Neural cell (in vitro differentiated cells): ENCODE measurements around the gene CH25H. TPM values are rescaled to one million over a fixed set of nuclear protein-coding genes. Genes with fewer than 3 reads are reported as not detected.
"Not testable (repeated sequence)": the region's sequence is repeated elsewhere in the genome, so short reads cannot be mapped to it uniquely, and the experiment has no call there.

Source experiments
- H2AFZ ChIP-seq: fragments of 200-600, 300-800 bp; sonication (generic), shearing (Covaris generic); 2 replicates; pipeline ENCODE4 v1.6.0; 2014; ENCODE audit warnings: low read depth, mild to moderate bottlenecking, antibody characterized with exemption, low read length, moderate library complexity
- H3F3A ChIP-seq: fragments of 200-600 bp; shearing (Covaris generic); 2 replicates; pipeline ENCODE4 v1.6.1; 2016; ENCODE audit warnings: mild to moderate bottlenecking, moderate library complexity, mixed read lengths, antibody characterized with exemption, low read length; ENCODE audit not compliant: insufficient read depth, poor library complexity, severe bottlenecking
- H3K27ac ChIP-seq: fragments of 200-600, 300-800 bp; sonication (generic), shearing (Covaris generic); 2 replicates; pipeline ENCODE4 v1.5.1; 2014; ENCODE audit warnings: mild to moderate bottlenecking, low read length, moderate library complexity
- H3K27me3 ChIP-seq: fragments of 300-800, 200-600 bp; sonication (generic), shearing (Covaris generic); 2 replicates; pipeline ENCODE4 v1.6.0; 2014; ENCODE audit warnings: mild to moderate bottlenecking, low read depth, low read length, moderate library complexity; ENCODE audit not compliant: insufficient read depth
- H3K36me3 ChIP-seq: fragments of 300-800, 200-600 bp; sonication (generic), shearing (Covaris generic); 2 replicates; pipeline ENCODE4 v1.5.1; 2014; ENCODE audit warnings: mild to moderate bottlenecking, antibody characterized with exemption, low read length, moderate library complexity; ENCODE audit not compliant: insufficient read depth
- H3K4me2 ChIP-seq: fragments of 300-800, 200-600 bp; sonication (generic), shearing (Covaris generic); 2 replicates; pipeline ENCODE4 v1.6.0; 2014; ENCODE audit warnings: mild to moderate bottlenecking, low read length
- H3K4me3 ChIP-seq: fragments of 300-800, 200-600 bp; sonication (generic), shearing (Covaris generic); 2 replicates; pipeline ENCODE4 v1.5.1; 2014; ENCODE audit warnings: mild to moderate bottlenecking, low read length, moderate library complexity
- H3K79me2 ChIP-seq: fragments of 200-600 bp; shearing (Covaris generic); replicated peaks from 2 replicates; pipeline ENCODE4 v1.6.0; 2014; ENCODE audit warnings: mild to moderate bottlenecking, low read length, moderate library complexity; ENCODE audit not compliant: insufficient read depth
- H3K9ac ChIP-seq: fragments of 300-800, 200-600 bp; sonication (generic), shearing (Covaris generic); 2 replicates; pipeline ENCODE4 v1.6.1; 2016; ENCODE audit warnings: mild to moderate bottlenecking, low read length, mixed read lengths
- H3K9me2 ChIP-seq: fragments of 200-600 bp; shearing (Covaris generic); 2 replicates; pipeline ENCODE4 v1.6.1; 2016; ENCODE audit warnings: mild to moderate bottlenecking, low read length, mixed read lengths; ENCODE audit not compliant: insufficient read depth
- H3K9me3 ChIP-seq: fragments of 200-600, 300-800 bp; sonication (generic), shearing (Covaris generic); 2 replicates; pipeline ENCODE4 v1.6.1; 2016; ENCODE audit warnings: mild to moderate bottlenecking, mixed run types, low read length, moderate library complexity, mixed read lengths
- H4K20me1 ChIP-seq: fragments of 200-600 bp; shearing (Covaris generic); 2 replicates; pipeline ENCODE4 v1.6.1; 2016; ENCODE audit warnings: mild to moderate bottlenecking, mixed run types; ENCODE audit not compliant: insufficient read depth
- EP300 ChIP-seq: fragments of 450-650 bp; conservative IDR thresholded peaks from 2 replicates; pipeline ENCODE4 v1.6.1; 2014; ENCODE audit warnings: antibody characterized with exemption, mild to moderate bottlenecking, moderate library complexity; ENCODE audit not compliant: poor library complexity, severe bottlenecking
- EZH2 ChIP-seq: fragments of 200-600, 300-800 bp; shearing (Covaris generic), sonication (generic); IDR thresholded peaks from 2 replicates; pipeline ENCODE4 v1.6.1; 2014; ENCODE audit warnings: antibody characterized with exemption, low read length, borderline replicate concordance, mild to moderate bottlenecking; ENCODE audit not compliant: insufficient read depth, poor library complexity, severe bottlenecking
- MXI1 ChIP-seq: fragments of 450-650 bp; conservative IDR thresholded peaks from 2 replicates; pipeline ENCODE4 v1.6.1; 2014; ENCODE audit warnings: antibody characterized with exemption, mild to moderate bottlenecking; ENCODE audit not compliant: poor library complexity, severe bottlenecking
- POLR2AphosphoS5 ChIP-seq: IDR thresholded peaks from 2 replicates; pipeline ENCODE4 v1.6.1; 2012
- RAD21 ChIP-seq: fragments of 450-650 bp; conservative IDR thresholded peaks from 2 replicates; pipeline ENCODE4 v1.6.1; 2014; ENCODE audit warnings: antibody characterized with exemption, mild to moderate bottlenecking, moderate library complexity
- SMC3 ChIP-seq: fragments of 450-650 bp; conservative IDR thresholded peaks from 2 replicates; pipeline ENCODE4 v1.6.1; 2014; ENCODE audit warnings: antibody characterized with exemption, mild to moderate bottlenecking, moderate library complexity; ENCODE audit not compliant: poor library complexity
- TAF1 ChIP-seq: IDR thresholded peaks from 2 replicates; pipeline ENCODE4 v1.6.1; 2012; ENCODE audit warnings: low read depth
- polyA plus RNA-seq: library from polyadenylated mRNA; depleted of rRNA; stranded (reverse); fragments of >200 nt; gene quantifications from 2 replicates; pipeline ENCODE4 v1.2.3, GENCODE V29; 2014
- TF ChIP-seq, protein P1 (sequence below): fragments of 450-650 bp; IDR thresholded peaks from 2 replicates; pipeline ENCODE4 v1.5.1; 2014; ENCODE audit warnings: antibody characterized with exemption, mild to moderate bottlenecking, moderate library complexity; ENCODE audit not compliant: poor library complexity, severe bottlenecking
- TF ChIP-seq, protein P2 (sequence below): IDR thresholded peaks from 2 replicates; pipeline ENCODE4 v1.6.1; 2012; ENCODE audit warnings: borderline replicate concordance

CH25H gene
- polyA plus RNA-seq, 1 donor from 2014 or later, result 0.22 TPM

DNA sequence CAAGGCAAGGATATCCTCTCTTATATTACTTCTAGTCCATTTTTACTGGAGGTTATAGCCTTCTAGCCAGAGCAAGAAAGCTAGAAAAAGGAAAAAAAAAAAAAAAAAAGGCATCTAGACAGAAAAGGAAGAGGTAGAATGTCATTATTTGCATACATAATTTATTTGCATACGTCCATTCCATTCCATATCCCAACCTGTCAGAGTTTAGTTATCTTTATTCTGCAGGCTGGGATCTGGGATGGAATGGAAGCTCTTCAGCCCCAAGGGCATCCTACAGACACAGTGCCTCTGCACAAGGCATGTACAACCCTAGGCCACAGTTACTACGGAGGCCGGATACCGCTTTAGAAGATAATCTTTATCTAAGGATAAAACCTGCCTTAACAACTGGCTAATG is 9.6 kb downstream of the CH25H start:
- Histone ChIP-seq H3F3A (no peaks in the 10 kb centered on the region), H3K36me3 (no peaks in the 10 kb centered on the region), H4K20me1 (no peaks in the 10 kb centered on the region), H3K27ac (no peak overlapping the region), H3K9me3 (no peaks in the 10 kb centered on the region), H3K4me3 (no peak overlapping the region), H3K4me2 (no peak overlapping the region), H3K79me2 (no peaks in the 10 kb centered on the region), H3K27me3 (peaks cover 1% of the 10 kb centered on the region), H3K9ac (no peak overlapping the region), H3K9me2 (no peaks in the 10 kb centered on the region), H2AFZ (no peak overlapping the region)
- TF ChIP-seq, protein P1, sequence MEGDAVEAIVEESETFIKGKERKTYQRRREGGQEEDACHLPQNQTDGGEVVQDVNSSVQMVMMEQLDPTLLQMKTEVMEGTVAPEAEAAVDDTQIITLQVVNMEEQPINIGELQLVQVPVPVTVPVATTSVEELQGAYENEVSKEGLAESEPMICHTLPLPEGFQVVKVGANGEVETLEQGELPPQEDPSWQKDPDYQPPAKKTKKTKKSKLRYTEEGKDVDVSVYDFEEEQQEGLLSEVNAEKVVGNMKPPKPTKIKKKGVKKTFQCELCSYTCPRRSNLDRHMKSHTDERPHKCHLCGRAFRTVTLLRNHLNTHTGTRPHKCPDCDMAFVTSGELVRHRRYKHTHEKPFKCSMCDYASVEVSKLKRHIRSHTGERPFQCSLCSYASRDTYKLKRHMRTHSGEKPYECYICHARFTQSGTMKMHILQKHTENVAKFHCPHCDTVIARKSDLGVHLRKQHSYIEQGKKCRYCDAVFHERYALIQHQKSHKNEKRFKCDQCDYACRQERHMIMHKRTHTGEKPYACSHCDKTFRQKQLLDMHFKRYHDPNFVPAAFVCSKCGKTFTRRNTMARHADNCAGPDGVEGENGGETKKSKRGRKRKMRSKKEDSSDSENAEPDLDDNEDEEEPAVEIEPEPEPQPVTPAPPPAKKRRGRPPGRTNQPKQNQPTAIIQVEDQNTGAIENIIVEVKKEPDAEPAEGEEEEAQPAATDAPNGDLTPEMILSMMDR, result no peak
- TF ChIP-seq TAF1 (no peak), EZH2 (no peak), EP300 (no peak), MXI1 (no peak), POLR2AphosphoS5 (no peak), RAD21 (no peak), SMC3 (no peak)
- TF ChIP-seq, protein P2, sequence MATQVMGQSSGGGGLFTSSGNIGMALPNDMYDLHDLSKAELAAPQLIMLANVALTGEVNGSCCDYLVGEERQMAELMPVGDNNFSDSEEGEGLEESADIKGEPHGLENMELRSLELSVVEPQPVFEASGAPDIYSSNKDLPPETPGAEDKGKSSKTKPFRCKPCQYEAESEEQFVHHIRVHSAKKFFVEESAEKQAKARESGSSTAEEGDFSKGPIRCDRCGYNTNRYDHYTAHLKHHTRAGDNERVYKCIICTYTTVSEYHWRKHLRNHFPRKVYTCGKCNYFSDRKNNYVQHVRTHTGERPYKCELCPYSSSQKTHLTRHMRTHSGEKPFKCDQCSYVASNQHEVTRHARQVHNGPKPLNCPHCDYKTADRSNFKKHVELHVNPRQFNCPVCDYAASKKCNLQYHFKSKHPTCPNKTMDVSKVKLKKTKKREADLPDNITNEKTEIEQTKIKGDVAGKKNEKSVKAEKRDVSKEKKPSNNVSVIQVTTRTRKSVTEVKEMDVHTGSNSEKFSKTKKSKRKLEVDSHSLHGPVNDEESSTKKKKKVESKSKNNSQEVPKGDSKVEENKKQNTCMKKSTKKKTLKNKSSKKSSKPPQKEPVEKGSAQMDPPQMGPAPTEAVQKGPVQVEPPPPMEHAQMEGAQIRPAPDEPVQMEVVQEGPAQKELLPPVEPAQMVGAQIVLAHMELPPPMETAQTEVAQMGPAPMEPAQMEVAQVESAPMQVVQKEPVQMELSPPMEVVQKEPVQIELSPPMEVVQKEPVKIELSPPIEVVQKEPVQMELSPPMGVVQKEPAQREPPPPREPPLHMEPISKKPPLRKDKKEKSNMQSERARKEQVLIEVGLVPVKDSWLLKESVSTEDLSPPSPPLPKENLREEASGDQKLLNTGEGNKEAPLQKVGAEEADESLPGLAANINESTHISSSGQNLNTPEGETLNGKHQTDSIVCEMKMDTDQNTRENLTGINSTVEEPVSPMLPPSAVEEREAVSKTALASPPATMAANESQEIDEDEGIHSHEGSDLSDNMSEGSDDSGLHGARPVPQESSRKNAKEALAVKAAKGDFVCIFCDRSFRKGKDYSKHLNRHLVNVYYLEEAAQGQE, result no peak

DNA sequence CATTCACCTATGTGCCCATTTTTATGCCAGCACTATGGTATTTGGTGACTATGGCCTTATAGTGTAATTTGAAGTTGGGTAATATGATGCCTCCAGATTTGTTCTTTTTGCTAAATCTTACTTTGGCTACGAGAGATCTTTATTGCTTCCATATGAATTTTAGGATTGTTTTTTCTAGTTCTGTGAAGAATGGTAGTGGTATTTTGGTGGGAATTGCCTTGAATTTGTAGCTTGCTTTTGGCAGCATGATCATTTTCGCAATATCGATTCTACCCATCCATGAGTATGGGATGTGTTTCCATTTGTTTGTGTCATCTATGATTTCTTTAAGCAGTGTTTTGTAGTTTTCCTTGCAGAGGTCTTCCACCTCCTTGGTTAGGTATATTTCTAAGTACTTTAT is 15.8 kb downstream of the CH25H start:
- not testable (repeated sequence) for H3K9me3 ChIP-seq, H3K4me2 ChIP-seq, H4K20me1 ChIP-seq, H3K27me3 ChIP-seq, H3K9ac ChIP-seq, H3K4me3 ChIP-seq, H3K9me2 ChIP-seq, H3K27ac ChIP-seq, H3K79me2 ChIP-seq, H3F3A ChIP-seq, H3K36me3 ChIP-seq, H2AFZ ChIP-seq

DNA sequence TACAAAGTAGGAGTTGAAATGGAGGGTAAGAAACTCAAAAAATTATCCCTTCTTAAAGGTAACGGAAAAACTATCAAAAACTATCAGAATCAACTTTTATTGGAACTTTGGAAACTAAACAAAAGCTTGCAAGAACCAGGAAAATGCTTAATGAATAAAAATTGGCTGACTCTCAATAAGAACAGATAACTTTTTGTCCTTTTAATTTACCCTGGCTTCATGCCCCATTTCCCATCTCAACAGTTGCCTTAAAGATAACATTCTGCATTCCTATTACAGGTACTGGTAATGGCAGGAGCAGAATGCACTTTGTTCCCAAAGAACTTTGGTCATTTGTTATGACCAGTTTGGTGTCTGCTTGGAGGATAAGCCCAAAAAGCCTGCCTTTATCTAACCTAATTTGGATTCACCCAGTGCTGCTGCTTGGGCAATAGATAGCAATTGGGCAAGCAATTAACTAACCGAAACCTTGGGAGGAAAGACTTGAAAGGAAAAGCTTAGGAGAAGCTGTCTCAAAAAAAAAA is 17.8 kb downstream of the CH25H start:
- Histone ChIP-seq H3F3A (no peaks in the 10 kb centered on the region), H3K4me2 (no peak overlapping the region)
- TF ChIP-seq POLR2AphosphoS5 (no peak), EZH2 (no peak)

More for the DNA sequence above, 17.8 kb downstream of the CH25H start:
- Histone ChIP-seq H2AFZ (no peak overlapping the region), H3K27me3 (no peaks in the 10 kb centered on the region), H3K79me2 (no peaks in the 10 kb centered on the region), H3K36me3 (no peaks in the 10 kb centered on the region), H4K20me1 (no peaks in the 10 kb centered on the region), H3K27ac (no peak overlapping the region), H3K9ac (no peak overlapping the region), H3K4me3 (no peak overlapping the region), H3K9me2 (no peaks in the 10 kb centered on the region), H3K9me3 (no peaks in the 10 kb centered on the region)
